HCT116 (cell line): ENCODE results near the gene FBXL16. TPM values are rescaled to one million over a fixed set of nuclear protein-coding genes. Genes with fewer than 3 reads are reported as not detected.

ENCODE experiments used
- ATAC-seq: fragments of 200-7000 bp; cut with Tn5 transposase; 2 replicates; pipeline ENCODE4 v1.9.1; 2020; ENCODE audit warnings: mild to moderate bottlenecking, moderate library complexity
- BruUV-seq: library from RNA; stranded (reverse); fragments of 400-500 nt; replicated peaks from 2 replicates; lab custom pipeline; 2021; lab: Mats Ljungman, UMichigan
- CTCF ChIA-PET: fragments of 300-600 bp; sonication (Branson Sonifier 250); formaldehyde crosslinking; loops from one replicate; lab custom pipeline; 2021; ENCODE audit warnings: antibody characterized with exemption; lab: Charles Lee
- POLR2A ChIA-PET: fragments of 300-600, 350-600 bp; sonication (Branson Sonifier 250); formaldehyde crosslinking; loops from one replicate; lab custom pipeline; 2021; ENCODE audit warnings: antibody characterized with exemption; lab: Charles Lee
- RAD21 ChIA-PET, 2 experiments: fragments of 300-600 bp; sonication (Branson Sonifier 250); formaldehyde crosslinking; loops; one replicate each; lab custom pipeline; 2023; ENCODE audit warnings: low total read pairs in 2 of 2; ENCODE audit not compliant: uncharacterized antibody in 2 of 2, unreplicated experiment in 2 of 2, low non-redundant PET in 1 of 2; lab: Charles Lee
- DNase-seq: peaks from one replicate; pipeline ENCODE4 v3.0.0-alpha.2; 2010; ENCODE audit warnings: low read depth, low spot score
- H2AFZ ChIP-seq: fragments of 200-600 bp; shearing (Covaris generic), sonication (generic); 2 replicates; pipeline ENCODE4 v1.6.1; 2017; ENCODE audit warnings: low read depth, mixed run types, mixed read lengths, antibody characterized with exemption, low read length; ENCODE audit not compliant: poor library complexity, severe bottlenecking
- H3K27ac ChIP-seq: 2 replicates; pipeline ENCODE4 v1.5.1; 2012; ENCODE audit warnings: low read depth, low read length
- H3K27me3 ChIP-seq: fragments of 200-600 bp; sonication (generic); 2 replicates; pipeline ENCODE4 v1.6.1; 2016; ENCODE audit warnings: mixed run types, low read length, mixed read lengths; ENCODE audit not compliant: insufficient read depth
- H3K36me3 ChIP-seq, 2 experiments: fragments of 200-500 bp in 1 of 2; fragments of 200-600 bp in 1 of 2; sonication (Bioruptor generic) in 1 of 2; sonication (generic) in 1 of 2; 2 replicates each; pipeline versions ENCODE4 v1.5.1 to v1.6.1; 2014 to 2016; ENCODE audit warnings: low read length in 2 of 2, inconsistent platforms in 1 of 2, mixed read lengths in 1 of 2, mixed run types in 1 of 2; ENCODE audit not compliant: insufficient read depth in 2 of 2, control insufficient read depth in 1 of 2
- H3K4me1 ChIP-seq, 2 experiments: fragments of 200-600 bp in 1 of 2; sonication (generic) in 1 of 2; 2 replicates each; pipeline versions ENCODE4 v1.5.1 to v1.6.1; 2012 to 2017; ENCODE audit warnings: low read length in 2 of 2, inconsistent platforms in 1 of 2, mild to moderate bottlenecking in 1 of 2, mixed read lengths in 1 of 2, mixed run types in 1 of 2, moderate library complexity in 1 of 2; ENCODE audit not compliant: insufficient read depth in 2 of 2, control insufficient read depth in 1 of 2
- H3K4me2 ChIP-seq: fragments of 200-600 bp; sonication (generic); 2 replicates; pipeline ENCODE4 v1.6.1; 2017; ENCODE audit warnings: mixed run types, low read length, mixed read lengths
- H3K4me3 ChIP-seq, 2 experiments: fragments of 200-600 bp in 1 of 2; sonication (generic) in 1 of 2; replicated peaks in 1 of 2; 2 replicates each; pipeline ENCODE4 v1.5.1; 2011 to 2016; ENCODE audit warnings: low read length in 2 of 2, control low read depth in 1 of 2, low read depth in 1 of 2, mild to moderate bottlenecking in 1 of 2, mixed read lengths in 1 of 2, mixed run types in 1 of 2
- H3K79me2 ChIP-seq: fragments of 200-600 bp; sonication (generic); 2 replicates; pipeline ENCODE4 v1.6.1; 2017; ENCODE audit warnings: mild to moderate bottlenecking, mixed run types, low read length, moderate library complexity, mixed read lengths; ENCODE audit not compliant: insufficient read depth
- H3K9ac ChIP-seq: fragments of 200-600 bp; sonication (generic); 2 replicates; pipeline ENCODE4 v1.6.1; 2016; ENCODE audit warnings: low read length, mixed read lengths
- H3K9me2 ChIP-seq: fragments of 200-600 bp; sonication (generic), shearing (Covaris generic); 2 replicates; pipeline ENCODE4 v1.6.1; 2017; ENCODE audit warnings: mixed run types, mild to moderate bottlenecking, moderate library complexity; ENCODE audit not compliant: insufficient read depth
- H3K9me3 ChIP-seq, 2 experiments: fragments of 200-500 bp in 1 of 2; fragments of 200-600 bp in 1 of 2; sonication (Bioruptor generic) in 1 of 2; sonication (generic) in 1 of 2; 2 replicates each; pipeline ENCODE4 v1.6.1; 2014 to 2017; ENCODE audit warnings: low read length in 2 of 2, mixed read lengths in 2 of 2, inconsistent platforms in 1 of 2, low read depth in 1 of 2, mild to moderate bottlenecking in 1 of 2, mixed run types in 1 of 2, moderate library complexity in 1 of 2; ENCODE audit not compliant: control insufficient read depth in 1 of 2, insufficient read depth in 1 of 2
- H4K20me1 ChIP-seq: fragments of 200-600 bp; sonication (generic), shearing (Covaris generic); 2 replicates; pipeline ENCODE4 v1.6.1; 2017; ENCODE audit warnings: mixed run types, mild to moderate bottlenecking, moderate library complexity; ENCODE audit not compliant: insufficient read depth
- ATF3 ChIP-seq: IDR thresholded peaks from 2 replicates; pipeline ENCODE4 v1.6.1; 2012
- CBX3 ChIP-seq: IDR thresholded peaks from 2 replicates; pipeline ENCODE4 v1.6.1; 2012; ENCODE audit warnings: low read depth
- CEBPB ChIP-seq: IDR thresholded peaks from 2 replicates; pipeline ENCODE4 v1.6.1; 2012; ENCODE audit warnings: low read depth
- ELF1 ChIP-seq: IDR thresholded peaks from 2 replicates; pipeline ENCODE4 v1.6.1; 2012; ENCODE audit warnings: low read depth, borderline replicate concordance
- EZH2phosphoT487 ChIP-seq: fragments of 200-600 bp; IDR thresholded peaks from 2 replicates; pipeline ENCODE4 v1.6.1; 2018; ENCODE audit warnings: antibody characterized with exemption, borderline replicate concordance
- FOSL1 ChIP-seq: IDR thresholded peaks from 2 replicates; pipeline ENCODE4 v1.6.1; 2012; ENCODE audit warnings: low read depth
- JUND ChIP-seq: IDR thresholded peaks from 2 replicates; pipeline ENCODE4 v1.6.1; 2012
- POLR2AphosphoS5 ChIP-seq: IDR thresholded peaks from 2 replicates; pipeline ENCODE4 v1.6.1; 2011; ENCODE audit warnings: mild to moderate bottlenecking, low read depth, low read length, moderate library complexity
- RAD21 ChIP-seq: IDR thresholded peaks from 2 replicates; pipeline ENCODE4 v1.6.1; 2012; ENCODE audit warnings: low read depth, mild to moderate bottlenecking
- SP1 ChIP-seq: IDR thresholded peaks from 2 replicates; pipeline ENCODE4 v1.6.1; 2012; ENCODE audit warnings: low read depth
- SRF ChIP-seq: IDR thresholded peaks from 2 replicates; pipeline ENCODE4 v1.6.1; 2012; ENCODE audit warnings: low read depth
- TCF7L2 ChIP-seq: IDR thresholded peaks from 2 replicates; pipeline ENCODE4 v1.7.0; 2011; ENCODE audit warnings: borderline replicate concordance, inconsistent platforms; ENCODE audit not compliant: insufficient read depth, insufficient read length; ENCODE audit errors: extremely low read depth
- YY1 ChIP-seq: IDR thresholded peaks from 2 replicates; pipeline ENCODE4 v1.6.1; 2011; ENCODE audit warnings: low read length, low read depth, moderate library complexity, mild to moderate bottlenecking; ENCODE audit not compliant: insufficient replicate concordance; ENCODE audit errors: extremely low read depth
- ZFX ChIP-seq: fragments of 450-650 bp; IDR thresholded peaks from 2 replicates; pipeline ENCODE4 v1.6.1; 2017
- ZNF274 ChIP-seq: fragments of 200-500 bp; sonication (Bioruptor generic); IDR thresholded peaks from 2 replicates; pipeline ENCODE4 v1.6.1; 2014; ENCODE audit warnings: mild to moderate bottlenecking, low read depth, low read length, inconsistent platforms
- intact Hi-C: fragments of 100-400 bp; cut with micrococcal nuclease; formaldehyde crosslinking; loops from 2 replicates; pipeline ENCODE4 v1.10.0; 2022
- total RNA-seq: library from RNA; stranded (reverse); gene quantifications from one replicate; pipeline ENCODE4 v1.2.1, GENCODE V29; 2021; ENCODE audit not compliant: unreplicated experiment
- TF ChIP-seq, protein P1 (sequence below), 3 experiments: fragments of 200-600 bp in 1 of 3; sonication (generic) in 1 of 3; IDR thresholded peaks in 2 of 3; conservative IDR thresholded peaks in 1 of 3; 2 replicates each; pipeline ENCODE4 v1.5.1; 2012 to 2017; ENCODE audit warnings: low read depth in 2 of 3, low read length in 2 of 3, antibody characterized with exemption in 1 of 3, borderline replicate concordance in 1 of 3, control low read depth in 1 of 3, mild to moderate bottlenecking in 1 of 3, mixed read lengths in 1 of 3, mixed run types in 1 of 3, moderate library complexity in 1 of 3; ENCODE audit not compliant: insufficient read depth in 1 of 3

Gene FBXL16
- total RNA-seq, 1 experiment from 2014 or later, result 49.7 TPM

- intact Hi-C loops, result no loop called here
- ChIA-PET CTCF (interaction anchor here (1.2 kb wide), 1 partner anchor 32 kb away, joined by 3 read pairs; no protein-coding TSS in a partner anchor), POLR2A (interaction anchor here (0.7 kb wide), 1 partner anchor 12 kb away, joined by 3 read pairs; no protein-coding TSS in a partner anchor), RAD21 (no interaction called here)
- Histone ChIP-seq H3K9me2 (no peaks in the 10 kb centered on the region), H3K36me3 (peaks cover 0 to 33% of the 10 kb centered on the region in 2 experiments; a peak in 2 of 4 replicates), H3K27me3 (no peaks in the 10 kb centered on the region), H2AFZ (no peak overlapping the region), H3K27ac (peak overlapping the region; percentile 98), H4K20me1 (no peaks in the 10 kb centered on the region), H3K4me3 (peak overlapping the region; percentile 71 to 90), H3K9me3 (no peaks in the 10 kb centered on the region), H3K79me2 (peaks cover 41% of the 10 kb centered on the region), H3K4me1 (peaks cover 13 to 55% of the 10 kb centered on the region in 2 experiments), H3K9ac (peak overlapping the region; percentile 92), H3K4me2 (peak overlapping the region; percentile 97)
- no peak for TF ChIP-seq ZNF274
- BruUV-seq, result no TSS peak
- ATAC-seq (peak; percentile 18), DNase-seq (no peak)
These were observed 22.1 kb downstream of the FBXL16 start for GRCh38 chr16:683396-684070.

DNA sequence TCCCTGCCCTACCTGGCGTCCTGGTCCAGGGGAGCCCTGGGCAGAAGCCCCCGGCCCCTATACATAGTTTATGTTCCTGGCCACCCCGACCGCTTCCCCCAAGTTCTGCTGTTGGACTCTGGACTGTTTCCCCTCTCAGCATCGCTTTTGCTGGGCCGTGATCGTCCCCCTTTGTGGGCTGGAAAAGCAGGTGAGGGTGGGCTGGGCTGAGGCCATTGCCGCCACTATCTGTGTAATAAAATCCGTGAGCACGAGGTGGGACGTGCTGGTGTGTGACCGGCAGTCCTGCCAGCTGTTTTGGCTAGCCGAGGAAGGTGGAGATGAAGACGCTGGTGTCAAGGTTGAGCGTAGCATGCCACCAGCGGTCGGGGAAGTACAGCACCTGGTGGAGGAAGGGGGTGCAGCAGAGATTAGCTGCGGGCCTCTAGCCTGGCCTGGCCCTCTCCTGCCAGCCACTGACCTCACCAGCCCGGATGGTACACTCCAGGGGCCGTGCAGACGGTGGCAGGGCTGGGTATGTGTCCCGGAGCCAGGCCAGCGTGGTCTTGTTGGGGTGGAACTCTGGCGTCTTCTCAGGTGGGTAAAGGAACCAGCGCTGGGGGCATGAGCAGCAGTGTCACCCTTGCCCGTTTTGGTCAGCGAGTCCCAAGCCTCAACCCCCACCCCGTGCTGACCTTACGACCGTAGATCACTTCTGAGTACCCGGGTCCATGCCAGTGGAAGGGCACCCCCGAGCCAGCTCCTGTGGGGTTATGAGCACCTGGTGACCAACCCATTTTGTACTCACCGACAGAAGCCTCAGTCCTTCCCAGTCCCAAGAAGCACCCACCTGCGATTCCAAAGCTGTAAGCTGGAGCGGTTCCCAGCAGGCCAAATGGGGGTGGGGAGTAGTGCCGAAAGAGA, 22.9 kb downstream of the FBXL16 start:
- intact Hi-C loops, result no loop called here
- H3K4me3 ChIP-seq, result peak overlapping the region; percentile 71 to 90
- ATAC-seq (no peak), DNase-seq (no peak)
- H3K9me2 ChIP-seq, result no peaks in the 10 kb centered on the region
- peak overlapping the region; percentile 97 for H3K4me2 ChIP-seq
- POLR2A ChIA-PET, result no interaction called here
- RAD21 ChIA-PET, result no interaction called here
- H3K79me2 ChIP-seq, result peaks cover 41% of the 10 kb centered on the region
- H3K4me1 ChIP-seq, result peaks cover 13 to 55% of the 10 kb centered on the region in 2 experiments
- peaks cover 0 to 33% of the 10 kb centered on the region in 2 experiments; a peak in 2 of 4 replicates for H3K36me3 ChIP-seq
- H2AFZ ChIP-seq, result no peak overlapping the region
- CTCF ChIA-PET, result no interaction called here
- peak overlapping the region; percentile 92 for H3K9ac ChIP-seq
- H3K9me3 ChIP-seq, result no peaks in the 10 kb centered on the region
- no peaks in the 10 kb centered on the region for H4K20me1 ChIP-seq
- H3K27me3 ChIP-seq, result no peaks in the 10 kb centered on the region
- peak overlapping the region; percentile 98 for H3K27ac ChIP-seq
- BruUV-seq, result TSS peak; percentile 72
- no peak for TF ChIP-seq CBX3
- TF ChIP-seq YY1, result no peak
- no peak for TF ChIP-seq SP1
- TF ChIP-seq RAD21, result no peak
- TF ChIP-seq SRF, result no peak
- no peak for TF ChIP-seq EZH2phosphoT487
- TF ChIP-seq ZNF274, result no peak
- TF ChIP-seq CEBPB, result no peak
- TF ChIP-seq ZFX, result no peak
- no peak for TF ChIP-seq ATF3
- TF ChIP-seq, protein P1, sequence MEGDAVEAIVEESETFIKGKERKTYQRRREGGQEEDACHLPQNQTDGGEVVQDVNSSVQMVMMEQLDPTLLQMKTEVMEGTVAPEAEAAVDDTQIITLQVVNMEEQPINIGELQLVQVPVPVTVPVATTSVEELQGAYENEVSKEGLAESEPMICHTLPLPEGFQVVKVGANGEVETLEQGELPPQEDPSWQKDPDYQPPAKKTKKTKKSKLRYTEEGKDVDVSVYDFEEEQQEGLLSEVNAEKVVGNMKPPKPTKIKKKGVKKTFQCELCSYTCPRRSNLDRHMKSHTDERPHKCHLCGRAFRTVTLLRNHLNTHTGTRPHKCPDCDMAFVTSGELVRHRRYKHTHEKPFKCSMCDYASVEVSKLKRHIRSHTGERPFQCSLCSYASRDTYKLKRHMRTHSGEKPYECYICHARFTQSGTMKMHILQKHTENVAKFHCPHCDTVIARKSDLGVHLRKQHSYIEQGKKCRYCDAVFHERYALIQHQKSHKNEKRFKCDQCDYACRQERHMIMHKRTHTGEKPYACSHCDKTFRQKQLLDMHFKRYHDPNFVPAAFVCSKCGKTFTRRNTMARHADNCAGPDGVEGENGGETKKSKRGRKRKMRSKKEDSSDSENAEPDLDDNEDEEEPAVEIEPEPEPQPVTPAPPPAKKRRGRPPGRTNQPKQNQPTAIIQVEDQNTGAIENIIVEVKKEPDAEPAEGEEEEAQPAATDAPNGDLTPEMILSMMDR (IDR thresholded peaks at IDR 0.05 in 2 of 3, conservative IDR thresholded peaks at IDR 0.05 in 1 of 3; ENCODE audit: borderline replicate concordance in 1 of 3, insufficient read depth in 1 of 3, low read depth in 2 of 3, low read length in 2 of 3), result no peak
- no peak for TF ChIP-seq POLR2AphosphoS5
- TF ChIP-seq TCF7L2, result no peak
- no peak for TF ChIP-seq FOSL1
- no peak for TF ChIP-seq JUND
- TF ChIP-seq ELF1, result no peak
